HG03045 (cell line): ENCODE results near the gene TEX2.

Experiments used
- ATAC-seq: cut with Tn5 transposase; IDR thresholded peaks from one replicate; pipeline ENCODE4 v1.9.1; 2021; ENCODE audit warnings: mild to moderate bottlenecking, moderate library complexity; ENCODE audit not compliant: unreplicated experiment

The TEX2 gene

DNA sequence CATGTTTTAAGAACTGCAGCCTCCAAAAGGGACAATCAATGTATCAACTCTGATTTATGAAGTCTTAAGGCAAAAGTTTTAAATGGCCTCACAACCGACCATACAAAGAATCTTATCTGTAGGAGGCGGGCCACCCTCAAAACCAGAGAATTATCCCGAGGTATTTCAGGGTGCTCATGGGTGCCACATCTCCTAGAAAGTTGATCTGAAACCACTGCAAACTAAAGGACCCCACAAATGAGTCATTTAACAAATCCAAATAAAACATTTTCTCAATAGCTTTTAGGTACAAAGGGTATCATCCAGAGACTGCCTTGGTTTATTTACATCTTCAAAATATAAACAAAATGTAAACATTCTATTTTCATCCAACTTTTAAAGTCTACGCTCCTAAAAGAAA, 139.9 kb downstream of the TEX2 start:
- no peak for ATAC-seq

DNA sequence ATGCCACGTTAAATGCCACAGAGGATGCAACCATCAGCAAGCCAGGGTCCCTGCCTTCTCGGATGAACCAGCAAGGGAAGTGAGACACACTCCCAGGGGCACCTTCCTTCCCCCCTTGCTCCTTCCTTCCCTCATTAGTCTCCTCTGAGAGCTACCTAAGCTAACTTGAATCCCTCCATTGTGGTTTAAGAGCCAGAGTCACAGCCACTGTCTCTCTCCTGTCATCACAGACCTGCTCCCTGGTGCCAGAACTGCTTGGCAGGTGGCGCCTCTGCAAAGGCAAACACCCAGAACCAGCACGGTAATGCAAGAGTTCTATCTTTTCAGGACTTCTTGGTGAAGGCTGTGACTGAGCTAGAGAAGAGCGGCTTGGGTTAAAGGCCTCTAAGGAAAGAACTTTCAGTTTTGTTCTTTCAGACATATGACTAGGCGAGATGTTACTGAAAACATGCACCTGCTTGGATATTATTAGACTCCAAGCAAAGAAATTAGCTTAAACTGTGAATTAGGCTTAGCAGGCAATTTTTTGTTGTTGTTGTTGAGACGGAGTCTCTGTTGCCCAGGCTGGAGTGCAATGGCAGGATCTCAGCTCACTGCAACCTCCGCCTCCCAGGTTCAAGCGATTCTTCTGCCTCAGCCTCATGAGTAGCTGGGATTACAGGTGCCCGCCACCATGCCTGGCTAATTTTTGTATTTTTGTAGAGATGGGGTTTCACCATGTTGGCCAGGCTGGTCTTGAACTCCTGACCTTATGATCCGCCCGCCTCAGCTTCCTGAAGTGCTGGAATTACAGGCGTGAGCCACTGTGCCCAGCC, 141.9 kb downstream of the TEX2 start:
- peak; percentile 88 for ATAC-seq

DNA sequence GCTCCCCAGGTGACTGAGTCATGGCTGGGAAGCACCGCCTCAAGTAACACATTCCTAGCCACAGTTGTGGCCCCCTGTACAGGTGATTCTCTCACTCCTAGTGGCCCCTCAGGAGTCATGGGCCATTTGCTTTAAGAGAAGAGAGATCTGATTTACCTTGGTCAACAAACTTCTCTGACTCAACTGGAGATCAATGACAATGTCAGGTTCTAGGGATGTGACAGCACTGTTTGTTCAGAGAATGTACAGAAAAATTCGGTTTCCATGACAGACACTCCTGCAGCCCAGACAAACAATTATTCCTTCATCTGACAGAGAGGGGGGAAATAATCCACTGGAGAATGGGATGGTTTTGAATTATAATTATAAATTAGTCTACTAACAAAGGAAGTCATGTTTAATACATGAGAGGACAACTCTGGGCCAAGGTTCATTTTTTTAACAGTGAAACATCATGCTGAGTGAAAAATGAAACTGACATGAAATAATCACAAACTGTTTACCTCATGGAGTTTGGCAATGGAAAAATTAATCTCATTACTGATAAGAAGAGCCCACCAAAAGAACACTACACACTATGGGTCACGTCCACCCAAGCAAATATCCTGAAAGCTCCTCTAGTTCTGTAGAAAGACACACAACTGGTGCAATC, 142.8 kb downstream of the TEX2 start:
- no peak for ATAC-seq

DNA sequence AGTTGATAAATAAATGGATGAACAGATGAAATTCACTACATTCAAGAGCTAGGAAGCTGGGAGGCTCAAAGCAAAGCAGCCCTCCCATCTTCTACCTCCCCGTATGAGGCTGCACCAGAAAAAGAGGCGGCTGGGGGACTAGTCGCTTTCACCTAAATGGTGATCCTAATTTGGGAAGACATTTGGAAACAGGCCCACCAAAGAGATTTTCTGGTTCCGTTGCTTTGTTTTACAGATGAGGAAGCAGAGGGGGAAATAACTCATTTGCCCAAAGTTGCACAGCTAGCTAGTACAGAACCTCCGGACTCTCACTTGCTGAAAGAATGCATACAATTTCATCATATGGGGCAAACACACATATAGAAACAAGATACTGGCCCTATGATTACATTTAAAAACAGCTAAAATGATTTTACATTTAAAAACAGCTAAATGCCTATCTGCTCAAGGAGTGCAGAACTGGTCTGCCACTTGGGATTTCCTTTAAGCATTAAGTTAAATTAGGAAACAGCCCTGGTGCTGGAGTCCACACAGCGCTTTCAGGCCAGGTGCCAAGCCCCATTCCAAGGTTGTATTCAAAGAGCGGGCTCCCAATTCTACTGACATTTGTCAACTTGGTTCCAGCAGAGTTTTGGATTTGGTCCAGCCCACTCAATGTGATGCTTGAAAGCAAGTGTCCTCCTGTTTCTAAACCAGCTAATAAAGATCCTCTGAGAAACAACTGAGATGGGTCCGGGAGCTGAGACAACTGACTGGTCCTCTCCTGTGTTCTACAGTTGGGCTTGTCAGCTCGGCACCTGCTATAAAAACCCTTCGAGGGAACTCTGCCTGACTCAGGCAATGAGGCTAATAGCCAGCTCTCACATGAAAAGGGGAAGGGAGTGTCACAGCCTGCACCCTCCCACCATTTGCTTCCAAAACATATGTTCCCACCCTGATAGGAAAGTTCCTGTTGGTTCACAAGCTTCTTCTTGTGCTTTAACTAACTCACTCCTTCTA, 144.8 kb downstream of the TEX2 start:
- ATAC-seq, result no peak

DNA sequence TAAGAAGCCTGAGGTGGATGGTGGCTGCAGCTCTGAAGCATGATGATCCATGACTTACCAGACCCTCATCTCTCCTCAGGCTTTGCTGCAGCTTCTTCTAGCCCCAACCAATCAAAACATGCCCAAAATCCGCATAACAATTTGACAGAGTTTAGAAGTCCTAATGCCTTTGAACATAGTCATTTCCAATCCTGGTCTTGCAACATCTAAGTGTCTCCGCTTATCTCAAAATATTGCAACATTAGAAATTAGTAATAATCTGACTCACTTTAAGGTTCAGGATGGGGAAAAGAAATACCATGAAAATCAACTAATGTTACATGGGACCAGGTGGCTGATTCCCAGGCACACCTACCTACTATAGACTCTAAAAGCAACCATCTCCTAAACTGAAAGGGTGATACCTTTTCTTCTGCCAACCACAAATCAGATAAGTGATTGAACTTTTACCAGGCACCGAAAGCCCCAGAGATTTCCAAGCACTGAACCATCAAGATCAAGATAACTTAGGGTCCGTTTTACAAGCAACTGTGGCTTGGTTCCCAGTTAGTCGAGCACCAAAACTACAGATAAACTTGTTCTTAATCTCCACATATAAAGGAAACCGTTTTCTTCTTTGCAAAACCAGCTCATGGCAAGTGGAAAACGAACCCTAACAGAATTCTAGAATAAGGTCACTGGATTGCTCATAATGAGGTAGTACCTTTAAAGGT, 147.1 kb downstream of the TEX2 start:
- no peak for ATAC-seq

DNA sequence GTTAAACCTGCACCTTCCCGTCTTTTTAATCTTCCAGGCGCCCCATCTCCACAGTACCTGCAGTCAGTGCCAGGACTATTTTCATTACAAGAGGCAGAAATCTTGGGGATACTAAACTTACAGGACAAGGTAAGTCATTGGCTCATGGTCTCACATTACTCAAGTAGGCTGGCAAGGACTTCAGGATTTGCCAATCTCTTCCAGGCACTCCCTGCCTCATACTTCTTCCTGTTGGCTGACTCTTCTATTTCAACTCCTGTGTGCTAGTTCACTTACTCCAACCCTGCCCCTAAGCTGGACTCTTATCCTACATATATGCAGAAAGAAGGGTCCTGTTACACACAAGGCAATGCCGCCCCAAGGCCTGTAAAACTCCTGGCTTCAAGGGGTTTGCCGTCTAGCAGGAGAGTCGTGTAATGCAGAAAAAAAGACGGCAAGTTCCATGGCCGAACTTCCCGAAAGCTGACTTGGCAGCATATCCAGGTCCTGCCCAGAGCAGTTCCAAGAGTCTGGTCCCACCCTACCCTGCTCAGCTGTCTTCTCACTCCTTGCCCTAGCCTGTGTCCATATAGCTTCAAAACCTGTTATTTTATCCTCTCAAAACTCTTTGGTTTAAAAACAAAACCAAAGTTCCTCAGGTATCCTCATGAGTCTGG, 147.9 kb downstream of the TEX2 start:
- no peak for ATAC-seq

DNA sequence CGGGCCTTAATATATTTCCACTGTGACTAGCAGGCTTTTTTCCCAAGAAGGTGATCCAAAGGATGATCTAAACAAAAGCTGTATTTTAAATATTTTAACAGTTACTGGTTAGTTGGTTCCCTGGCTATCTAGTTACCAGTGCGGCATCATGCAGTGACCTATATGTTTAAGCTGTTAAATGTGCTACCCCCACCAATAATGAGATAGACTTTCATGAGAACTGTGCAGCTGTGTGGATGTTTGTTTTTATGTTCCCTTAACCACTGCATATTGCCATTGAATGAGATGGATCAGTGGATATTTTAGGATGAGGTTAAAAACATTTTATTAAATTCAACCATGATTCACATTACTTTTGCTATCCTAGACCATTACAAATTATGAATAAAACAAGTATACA, 150.1 kb downstream of the TEX2 start:
- no peak for ATAC-seq

DNA sequence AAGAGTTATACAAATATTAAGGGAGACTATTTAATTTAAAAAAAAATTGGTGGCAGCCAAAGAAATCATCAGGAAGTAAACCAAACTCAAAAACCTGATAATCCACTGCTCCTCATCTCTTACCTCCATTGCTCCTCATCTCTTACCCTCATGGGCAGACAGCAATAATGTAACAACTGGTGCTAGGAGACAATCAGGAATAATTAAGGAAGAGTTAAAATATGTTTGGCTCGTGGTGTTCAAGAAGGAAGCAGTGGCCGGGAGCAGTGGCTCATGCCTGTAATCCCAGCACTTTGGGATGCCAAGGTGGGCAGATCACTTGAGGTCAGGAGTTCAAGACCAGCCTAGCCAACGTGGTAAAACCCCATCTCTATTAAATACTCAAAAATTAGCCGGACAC, 151.2 kb downstream of the TEX2 start:
- no peak for ATAC-seq

DNA sequence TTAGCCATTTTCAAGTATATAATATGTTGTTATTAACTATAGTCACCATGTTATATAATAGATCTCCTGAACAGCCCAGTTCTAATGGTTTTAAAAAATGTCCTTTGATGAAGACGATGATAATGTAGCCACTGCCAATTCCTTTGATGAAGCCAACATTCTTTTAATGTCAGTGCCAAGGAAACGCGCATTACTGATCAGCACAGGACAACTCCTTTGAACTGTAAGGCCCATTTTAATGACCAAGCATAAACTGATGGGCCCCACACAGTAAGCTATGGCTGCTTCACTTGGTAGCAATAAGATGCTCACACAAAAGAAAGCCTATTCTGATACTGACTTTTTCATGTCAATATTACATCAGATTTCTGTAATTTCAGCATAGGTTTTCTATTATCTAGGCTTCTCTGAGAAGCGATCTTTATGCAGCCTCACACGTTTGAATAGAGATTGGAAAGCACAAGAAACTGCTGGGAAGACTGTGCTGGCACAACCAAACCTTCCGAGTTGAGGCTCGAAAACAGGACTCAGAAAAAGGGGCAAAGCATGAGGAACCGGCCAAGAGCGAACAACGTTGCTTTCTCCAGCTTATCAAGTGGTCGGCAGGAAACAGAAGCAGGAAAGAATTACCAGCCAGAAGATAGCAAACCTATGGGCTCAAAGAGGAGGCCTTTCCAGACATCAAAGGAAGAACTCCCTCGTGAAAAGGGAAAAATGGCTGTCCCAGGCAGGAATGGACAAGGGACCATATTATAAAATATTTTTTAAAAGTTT, 152.5 kb downstream of the TEX2 start:
- ATAC-seq, result no peak

DNA sequence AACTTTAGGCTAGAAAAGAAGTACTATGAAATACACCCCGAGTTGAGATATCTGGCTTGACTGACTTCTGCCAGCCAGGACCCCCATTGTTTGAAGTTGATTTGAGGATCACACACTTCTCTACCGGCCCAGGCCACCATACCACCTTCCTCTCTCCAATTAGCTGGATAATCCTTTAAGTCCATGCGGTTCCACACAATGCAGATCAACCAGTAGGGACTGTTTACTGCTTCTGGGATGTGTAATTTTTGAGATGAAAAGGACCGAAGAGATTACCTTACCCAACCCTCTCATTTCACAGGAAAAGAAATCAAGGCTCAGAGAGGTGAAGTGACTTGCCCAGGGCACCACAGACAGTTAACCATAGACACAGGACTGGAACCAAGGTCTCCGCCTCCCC, 153.7 kb downstream of the TEX2 start:
- ATAC-seq, result no peak

DNA sequence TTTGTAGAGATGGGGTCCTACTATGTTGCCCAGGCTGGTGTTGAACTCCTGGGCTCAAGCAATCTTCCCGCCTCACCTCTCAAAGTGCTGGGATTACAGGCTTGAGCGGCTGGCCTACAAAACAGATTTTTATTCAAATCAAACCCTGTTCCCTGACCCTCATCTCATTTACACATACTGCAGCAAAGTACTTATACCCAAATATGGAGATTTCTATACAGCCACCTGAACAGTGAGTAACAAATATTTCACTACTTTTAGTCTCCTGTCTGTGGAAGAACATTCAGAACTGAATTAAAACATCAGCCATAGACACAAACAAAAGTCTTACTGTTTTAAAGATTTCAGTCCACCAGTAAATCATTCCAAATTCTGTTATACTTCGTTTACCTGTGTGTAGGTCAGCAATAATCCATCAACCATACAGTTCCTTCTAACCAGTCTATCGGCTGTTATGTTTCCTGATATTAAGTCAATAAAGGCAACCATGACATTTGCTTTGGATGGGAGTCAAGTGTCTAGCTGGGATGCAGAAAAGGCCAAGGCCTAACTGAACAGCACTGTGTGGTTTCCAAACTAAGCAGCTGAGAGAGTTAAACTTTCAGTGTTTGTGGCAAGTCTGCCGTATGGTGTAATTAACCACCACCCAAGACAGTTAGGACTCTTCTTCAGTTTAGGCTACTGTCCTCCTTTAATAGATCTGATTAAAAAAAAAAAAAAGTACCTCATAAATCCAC, 155.4 kb downstream of the TEX2 start:
- no peak for ATAC-seq

DNA sequence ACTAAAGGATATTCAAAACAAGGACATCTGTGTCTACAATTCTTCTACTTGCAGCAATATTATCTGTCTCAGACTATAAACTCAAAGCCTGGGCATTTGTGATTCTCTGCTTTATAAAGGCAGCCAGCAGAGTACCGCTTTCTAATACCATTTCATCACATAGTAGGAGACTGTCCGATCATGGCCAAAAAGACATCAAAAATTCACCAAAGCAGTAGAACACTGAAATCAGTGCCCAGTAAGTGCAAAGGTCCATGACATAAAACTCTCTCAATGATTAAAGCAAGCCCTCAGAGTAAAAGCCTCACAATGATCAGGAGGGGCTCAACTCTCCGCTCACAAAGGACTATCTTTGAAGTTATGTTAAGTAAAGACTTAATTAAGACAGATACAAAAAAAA, 156.1 kb downstream of the TEX2 start:
- no peak for ATAC-seq

DNA sequence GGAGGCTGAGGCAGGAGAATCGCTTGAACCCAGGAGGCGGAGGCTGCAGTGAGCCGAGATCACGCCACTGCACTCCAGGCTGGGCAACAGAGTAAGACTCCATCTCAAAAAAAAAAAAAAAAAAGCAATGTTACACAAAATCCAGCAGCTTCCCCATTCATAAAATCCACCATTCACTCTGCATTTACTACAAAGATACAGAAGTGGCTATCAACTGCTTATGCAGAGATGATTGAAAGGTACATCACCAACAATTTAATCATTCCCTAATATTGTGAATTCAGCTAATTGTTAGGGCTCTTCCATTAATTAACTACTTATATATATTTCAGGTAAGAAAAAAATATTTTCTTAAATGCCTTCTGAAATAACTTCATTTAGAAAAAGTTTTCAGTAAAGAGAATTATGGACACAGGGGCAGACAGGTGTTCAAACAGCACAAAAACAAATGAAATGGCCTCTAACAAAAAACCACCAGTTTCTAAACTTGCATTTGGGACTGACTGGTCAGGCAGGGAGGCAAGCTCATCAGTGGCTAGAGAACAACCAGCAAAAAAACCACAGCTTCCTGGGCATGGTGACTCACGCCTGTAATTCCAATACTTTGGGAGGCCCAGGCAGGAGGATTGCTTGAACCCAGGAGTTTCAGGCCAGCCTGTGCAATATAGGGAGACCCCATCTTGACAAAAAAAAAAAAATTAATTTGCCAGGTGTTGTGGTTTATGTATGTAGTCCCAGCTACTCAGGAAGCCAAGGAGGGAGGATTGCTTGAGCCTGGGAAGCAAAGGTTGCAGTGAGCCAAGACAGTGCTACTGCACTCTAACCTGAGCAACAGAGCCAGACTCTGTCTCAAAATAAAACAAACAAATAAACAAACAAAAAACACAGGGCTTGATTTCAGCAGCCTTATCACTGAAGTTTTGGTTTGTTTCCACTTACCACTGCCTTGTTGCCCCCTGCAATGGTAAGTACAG, 159.4 kb downstream of the TEX2 start:
- no peak for ATAC-seq

DNA sequence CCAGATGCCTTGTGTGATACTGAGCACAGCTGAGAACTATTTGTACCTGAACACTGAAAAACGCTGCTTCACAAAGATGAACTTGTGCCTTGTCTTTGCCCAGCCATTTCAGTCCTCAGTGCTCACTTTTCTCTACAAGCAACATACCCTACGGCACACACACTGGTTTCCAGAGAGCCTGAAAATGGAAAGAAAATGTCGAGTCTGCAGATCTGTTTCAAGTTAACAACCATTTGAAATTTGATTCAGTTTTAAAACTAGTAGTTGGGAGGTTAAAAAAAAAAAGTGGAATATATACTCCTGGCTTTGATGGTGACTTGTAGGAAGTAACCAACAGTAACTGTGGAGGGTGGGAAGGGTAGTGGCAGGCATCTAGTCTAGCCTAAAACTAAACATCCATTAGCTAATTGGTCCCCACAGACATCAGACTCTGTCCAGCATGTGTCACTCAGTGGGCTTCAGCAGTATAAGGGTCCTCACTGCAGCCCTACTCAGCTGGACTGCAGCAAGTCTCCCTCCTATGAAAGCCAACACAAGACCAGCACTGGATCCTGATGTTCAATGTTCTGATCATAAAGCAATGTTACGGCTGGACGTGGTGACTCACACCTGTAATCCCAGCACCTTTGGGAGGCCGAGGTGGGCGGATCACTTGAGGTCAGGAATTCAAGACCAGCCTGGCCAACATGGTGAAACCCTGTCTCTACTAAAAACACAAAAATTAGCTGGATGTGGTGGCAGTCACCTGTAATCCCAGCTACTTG, 160.3 kb downstream of the TEX2 start:
- ATAC-seq, result no peak

DNA sequence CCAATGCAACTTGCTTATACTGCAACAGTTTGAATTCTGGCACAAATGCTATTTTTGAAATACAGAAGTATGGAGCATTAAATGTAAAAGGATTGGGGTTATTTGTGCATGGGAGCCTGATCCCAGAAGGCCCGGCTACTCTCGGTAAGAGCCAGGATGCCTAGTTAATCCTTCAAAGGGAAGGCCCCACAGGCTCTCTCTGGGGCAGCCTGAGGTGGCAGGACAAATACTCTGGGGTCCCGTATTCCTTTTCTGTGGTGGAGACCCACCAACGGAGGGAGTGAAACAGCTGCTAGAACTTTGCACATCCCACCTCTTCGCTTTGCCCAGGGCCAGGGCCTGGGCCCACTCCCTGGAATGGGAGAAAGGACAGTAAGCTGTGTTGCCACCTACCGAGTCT, 163.5 kb downstream of the TEX2 start:
- no peak for ATAC-seq
